GM23248 (cell line): Measurements from ENCODE around the gene ARL14.

Experiments used
- EZH2 ChIP-seq: fragments of 200-600 bp; sonication (generic); IDR thresholded peaks from 2 replicates; pipeline ENCODE4 v1.6.1; 2018; ENCODE audit warnings: antibody characterized with exemption, mild to moderate bottlenecking; ENCODE audit not compliant: insufficient read depth, poor library complexity, severe bottlenecking
- EZH2phosphoT487 ChIP-seq: fragments of 200-600 bp; sonication (generic); IDR thresholded peaks from 2 replicates; pipeline ENCODE4 v1.6.1; 2018; ENCODE audit warnings: antibody characterized with exemption, moderate library complexity, mild to moderate bottlenecking, low read depth; ENCODE audit not compliant: insufficient read depth

GRCh38 chr3:160676547-160677303, at the start of gene ARL14:
- no peak for TF ChIP-seq EZH2
- TF ChIP-seq EZH2phosphoT487, result no peak
